ENCODE data around the gene PTPRG.

PTPRG gene

GRCh38 chr3:61876797-61877196 lies 315.4 kb downstream of the PTPRG start:
- DNase-seq, result peak; percentile 81

- peak; percentile 43 for DNase-seq
Measured at GRCh38 chr3:61877359-61878138, 316.2 kb downstream of the PTPRG start.

GRCh38 chr3:61882253-61882652 lies 320.9 kb downstream of the PTPRG start:
- DNase-seq, result peak; percentile 9

- no peak for DNase-seq
Measured at GRCh38 chr3:61884794-61885193, 323.4 kb downstream of the PTPRG start.

GRCh38 chr3:61885414-61885813 lies 324.0 kb downstream of the PTPRG start:
- no peak for DNase-seq

GRCh38 chr3:61887206-61887605 lies 325.8 kb downstream of the PTPRG start:
- no peak for DNase-seq

GRCh38 chr3:61889259-61889658 lies 327.9 kb downstream of the PTPRG start:
- DNase-seq, result no peak

GRCh38 chr3:61890167-61890566 lies 328.8 kb downstream of the PTPRG start:
- no peak for DNase-seq

- no peak for DNase-seq
Measured at GRCh38 chr3:61890586-61890985, 329.2 kb downstream of the PTPRG start.

- DNase-seq, result no peak
Measured at GRCh38 chr3:61892891-61893290, 331.5 kb downstream of the PTPRG start.

- no peak for DNase-seq
Measured at GRCh38 chr3:61893840-61894566, 332.6 kb downstream of the PTPRG start.

GRCh38 chr3:61894988-61895935 lies 333.9 kb downstream of the PTPRG start:
- DNase-seq, result peak; percentile 94

GRCh38 chr3:61896251-61896650 lies 334.9 kb downstream of the PTPRG start:
- DNase-seq, result no peak

GRCh38 chr3:61897848-61898247 lies 336.5 kb downstream of the PTPRG start:
- DNase-seq, result no peak

- DNase-seq, result no peak
Measured at GRCh38 chr3:61899700-61900462, 338.5 kb downstream of the PTPRG start.

- DNase-seq, result no peak
Measured at GRCh38 chr3:61901496-61901895, 340.1 kb downstream of the PTPRG start.

- DNase-seq, result no peak
Measured at GRCh38 chr3:61901986-61902385, 340.6 kb downstream of the PTPRG start.

- no peak for DNase-seq
Measured at GRCh38 chr3:61903074-61903473, 341.7 kb downstream of the PTPRG start.

GRCh38 chr3:61903931-61904657 lies 342.7 kb downstream of the PTPRG start:
- peak; percentile 53 for DNase-seq

- DNase-seq, result no peak
Measured at GRCh38 chr3:61907210-61907795, 345.9 kb downstream of the PTPRG start.

- DNase-seq, result peak; percentile 41
Measured at GRCh38 chr3:61908382-61908781, 347.0 kb downstream of the PTPRG start.
